ENCODE results near the gene ABI3BP. TPM values are rescaled to one million over a fixed set of nuclear protein-coding genes. Genes with fewer than 3 reads are reported as not detected.

The ABI3BP gene
- total and polyA plus RNA-seq, 2 donors: 103 to 126 TPM

- 85% methylated on average over 2 of the region's 2 CpGs for WGBS
- H3K4me3 ChIP-seq (ENCODE audit: low read depth, low read length): no peak overlapping the region
- no peak overlapping the region for H3K27ac ChIP-seq (ENCODE audit: low read depth)
- no peaks in the 10 kb centered on the region for H3K4me1 ChIP-seq (ENCODE audit: insufficient read depth)
- peaks cover 8% of the 10 kb centered on the region for H3K36me3 ChIP-seq (ENCODE audit: insufficient read depth)
- DNase-seq (ENCODE audit: extremely low spot score): no peak
Observed at GRCh38 chr3:100717063-100717462, 276.2 kb downstream of the ABI3BP start.

- no peak overlapping the region for H3K27ac ChIP-seq (ENCODE audit: low read depth)
- H3K4me3 ChIP-seq (ENCODE audit: low read depth, low read length): no peak overlapping the region
- peaks cover 2% of the 10 kb centered on the region for H3K4me1 ChIP-seq (ENCODE audit: insufficient read depth)
- DNase-seq (ENCODE audit: extremely low spot score): no peak
- H3K36me3 ChIP-seq (ENCODE audit: insufficient read depth): peaks cover 5% of the 10 kb centered on the region
Observed at GRCh38 chr3:100715176-100715575, 278.0 kb downstream of the ABI3BP start.

- Histone ChIP-seq H3K4me1 (ENCODE audit: insufficient read depth) (peaks cover 2% of the 10 kb centered on the region), H3K36me3 (ENCODE audit: insufficient read depth) (peaks cover 5% of the 10 kb centered on the region), H3K27ac (ENCODE audit: low read depth) (peak overlapping the region; percentile 93), H3K4me3 (ENCODE audit: low read depth, low read length) (peak overlapping the region; percentile 94)
- 21% methylated on average over 8 of the region's 8 CpGs for WGBS
- DNase-seq (ENCODE audit: extremely low spot score): no peak
Observed at GRCh38 chr3:100710261-100710968, 282.8 kb downstream of the ABI3BP start.

- peak; percentile 6 for DNase-seq (ENCODE audit: extremely low spot score)
Observed at GRCh38 chr3:100709842-100710260, 283.4 kb downstream of the ABI3BP start.

GRCh38 chr3:100708989-100709841 is 284.0 kb downstream of the ABI3BP start, which contains the start of gene TFG:
TFG (plus strand) TSS chr3:100709494; CDS start chr3:100713686, 4,192 bp downstream.
- peak; percentile 96 for DNase-seq (ENCODE audit: extremely low spot score)
- WGBS: under 1% methylated on average over 76 of the region's 76 CpGs
- peak within 1 kb of the TSS; percentile 99 for H3K27ac ChIP-seq (ENCODE audit: low read depth)
- peak within 1 kb of the TSS; percentile 94 for H3K4me3 ChIP-seq (ENCODE audit: low read depth, low read length)
- peaks cover 2% of the 10 kb centered on the region for H3K4me1 ChIP-seq (ENCODE audit: insufficient read depth)
- peaks cover 1% of the 10 kb centered on the region for H3K36me3 ChIP-seq (ENCODE audit: insufficient read depth)

More at GRCh38 chr3:100709842-100710260, 283.4 kb downstream of the ABI3BP start:
- H3K36me3 ChIP-seq (ENCODE audit: insufficient read depth): peaks cover 2% of the 10 kb centered on the region
- peaks cover 2% of the 10 kb centered on the region for H3K4me1 ChIP-seq (ENCODE audit: insufficient read depth)
- H3K4me3 ChIP-seq (ENCODE audit: low read depth, low read length): peak overlapping the region; percentile 94
- WGBS: 1% methylated on average over 21 of the region's 23 CpGs
- peak overlapping the region; percentile 99 for H3K27ac ChIP-seq (ENCODE audit: low read depth)

- no peak overlapping the region for H3K27ac ChIP-seq (ENCODE audit: low read depth)
- no peaks in the 10 kb centered on the region for H3K36me3 ChIP-seq (ENCODE audit: insufficient read depth)
- 85% methylated on average over 3 of the region's 3 CpGs for WGBS
- H3K4me3 ChIP-seq (ENCODE audit: low read depth, low read length): peak overlapping the region; percentile 33
- peaks cover 2% of the 10 kb centered on the region for H3K4me1 ChIP-seq (ENCODE audit: insufficient read depth)
- no peak for DNase-seq (ENCODE audit: extremely low spot score)
Observed at GRCh38 chr3:100708644-100708988, 284.6 kb downstream of the ABI3BP start.

GRCh38 chr3:100706365-100706764 is 286.9 kb downstream of the ABI3BP start:
- H3K27ac ChIP-seq (ENCODE audit: low read depth): no peak overlapping the region
- H3K4me1 ChIP-seq (ENCODE audit: insufficient read depth): no peaks in the 10 kb centered on the region
- no peaks in the 10 kb centered on the region for H3K36me3 ChIP-seq (ENCODE audit: insufficient read depth)
- no peak for DNase-seq (ENCODE audit: extremely low spot score)
- no peak overlapping the region for H3K4me3 ChIP-seq (ENCODE audit: low read depth, low read length)
- WGBS: 66% methylated on average over 3 of the region's 3 CpGs

GRCh38 chr3:100703865-100704264 is 289.4 kb downstream of the ABI3BP start:
- no peak for DNase-seq (ENCODE audit: extremely low spot score)
- Histone ChIP-seq H3K4me1 (ENCODE audit: insufficient read depth) (no peaks in the 10 kb centered on the region), H3K36me3 (ENCODE audit: insufficient read depth) (no peaks in the 10 kb centered on the region), H3K4me3 (ENCODE audit: low read depth, low read length) (no peak overlapping the region), H3K27ac (ENCODE audit: low read depth) (no peak overlapping the region)
- 64% methylated on average over 4 of the region's 4 CpGs for WGBS

GRCh38 chr3:100702980-100703345 is 290.3 kb downstream of the ABI3BP start:
- 78% methylated on average over 5 of the region's 5 CpGs for WGBS
- Histone ChIP-seq H3K4me1 (ENCODE audit: insufficient read depth) (no peaks in the 10 kb centered on the region), H3K36me3 (ENCODE audit: insufficient read depth) (no peaks in the 10 kb centered on the region), H3K27ac (ENCODE audit: low read depth) (no peak overlapping the region), H3K4me3 (ENCODE audit: low read depth, low read length) (no peak overlapping the region)
- DNase-seq (ENCODE audit: extremely low spot score): no peak

GRCh38 chr3:100702082-100702979 is 290.9 kb downstream of the ABI3BP start:
- Histone ChIP-seq H3K27ac (ENCODE audit: low read depth) (no peak overlapping the region), H3K4me1 (ENCODE audit: insufficient read depth) (no peaks in the 10 kb centered on the region), H3K4me3 (ENCODE audit: low read depth, low read length) (no peak overlapping the region), H3K36me3 (ENCODE audit: insufficient read depth) (no peaks in the 10 kb centered on the region)
- DNase-seq (ENCODE audit: extremely low spot score): no peak
- 70% methylated on average over 4 of the region's 4 CpGs for WGBS

GRCh38 chr3:100700708-100701107 is 292.5 kb downstream of the ABI3BP start:
- H3K27ac ChIP-seq (ENCODE audit: low read depth): no peak overlapping the region
- 80% methylated on average over 5 of the region's 5 CpGs for WGBS
- no peaks in the 10 kb centered on the region for H3K4me1 ChIP-seq (ENCODE audit: insufficient read depth)
- no peak for DNase-seq (ENCODE audit: extremely low spot score)
- no peaks in the 10 kb centered on the region for H3K36me3 ChIP-seq (ENCODE audit: insufficient read depth)
- no peak overlapping the region for H3K4me3 ChIP-seq (ENCODE audit: low read depth, low read length)
